ENCODE results near the gene CNDP2. TPM values are rescaled to one million over a fixed set of nuclear protein-coding genes. Genes with fewer than 3 reads are reported as not detected.

CNDP2 gene
- total RNA-seq, 1 donor from 2014 or later = 124 TPM

DNA sequence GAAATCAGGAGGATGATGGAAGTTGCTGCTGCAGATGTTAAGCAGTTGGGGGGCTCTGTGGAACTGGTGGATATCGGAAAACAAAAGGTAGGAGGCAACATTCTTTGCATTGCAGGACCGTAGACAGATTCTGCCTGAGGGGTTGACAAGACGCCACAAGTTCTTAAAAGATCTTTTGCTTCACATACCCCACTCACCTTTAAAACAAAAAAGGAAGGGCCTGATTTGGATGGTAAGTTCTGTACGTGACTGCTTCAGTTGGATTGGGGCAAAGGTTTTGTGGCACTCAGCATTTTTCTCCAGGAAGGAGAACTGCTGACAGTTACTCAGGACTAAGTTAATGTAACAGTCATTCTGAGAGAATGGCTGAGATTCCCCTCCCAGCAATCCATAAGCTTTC lies 5.2 kb downstream of the CNDP2 start:
- DNase-seq = no peak

- DNase-seq = no peak
Measured at GRCh38 chr18:74503137-74503536, 7.0 kb downstream of the CNDP2 start.

DNA sequence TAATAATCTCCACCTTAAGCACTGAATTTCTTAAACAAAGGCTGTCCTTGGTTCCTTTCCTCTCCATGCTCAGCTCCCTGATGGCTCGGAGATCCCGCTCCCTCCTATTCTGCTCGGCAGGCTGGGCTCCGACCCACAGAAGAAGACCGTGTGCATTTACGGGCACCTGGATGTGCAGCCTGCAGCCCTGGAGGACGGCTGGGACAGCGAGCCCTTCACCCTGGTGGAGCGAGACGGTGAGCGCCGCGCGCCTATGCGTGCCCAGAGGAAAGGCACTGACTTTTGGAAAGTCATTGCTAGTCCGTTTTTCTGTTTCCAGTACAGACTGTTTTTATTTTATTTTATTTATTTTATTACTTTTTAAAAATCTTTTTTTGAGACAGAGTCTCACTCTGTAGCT lies 9.6 kb downstream of the CNDP2 start:
- DNase-seq = no peak

DNA sequence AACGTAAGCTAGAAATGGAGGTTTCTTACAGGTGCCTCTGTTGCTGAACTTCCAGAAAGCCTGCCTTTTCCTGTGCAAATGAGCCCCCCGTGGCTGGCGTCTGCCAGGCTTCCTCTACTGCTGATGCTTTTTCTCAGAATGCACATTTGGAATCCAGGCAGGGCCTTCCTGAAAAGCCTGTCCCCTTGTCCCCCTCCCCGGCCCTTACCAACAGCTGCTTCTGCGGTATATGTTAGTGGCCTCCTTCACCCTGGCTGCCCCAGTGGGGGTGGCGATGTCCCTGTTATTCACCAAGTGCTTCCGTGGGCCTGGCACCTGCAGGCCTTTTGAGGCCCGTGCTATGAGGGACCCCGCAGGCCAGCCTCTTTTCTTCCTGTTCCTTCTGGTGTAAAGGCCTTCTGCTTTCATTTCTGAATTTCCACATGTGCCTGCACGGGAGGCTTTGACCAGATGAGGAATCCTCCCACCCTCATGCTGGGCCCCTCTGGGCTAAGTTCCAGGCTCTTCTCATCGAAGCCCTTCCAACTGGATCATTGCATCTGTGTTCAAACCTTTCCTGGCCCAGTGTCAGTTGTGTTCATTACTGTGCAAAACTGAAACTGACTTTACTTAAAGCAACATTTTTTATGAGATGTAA lies 10.4 kb downstream of the CNDP2 start:
- DNase-seq = no peak

DNA sequence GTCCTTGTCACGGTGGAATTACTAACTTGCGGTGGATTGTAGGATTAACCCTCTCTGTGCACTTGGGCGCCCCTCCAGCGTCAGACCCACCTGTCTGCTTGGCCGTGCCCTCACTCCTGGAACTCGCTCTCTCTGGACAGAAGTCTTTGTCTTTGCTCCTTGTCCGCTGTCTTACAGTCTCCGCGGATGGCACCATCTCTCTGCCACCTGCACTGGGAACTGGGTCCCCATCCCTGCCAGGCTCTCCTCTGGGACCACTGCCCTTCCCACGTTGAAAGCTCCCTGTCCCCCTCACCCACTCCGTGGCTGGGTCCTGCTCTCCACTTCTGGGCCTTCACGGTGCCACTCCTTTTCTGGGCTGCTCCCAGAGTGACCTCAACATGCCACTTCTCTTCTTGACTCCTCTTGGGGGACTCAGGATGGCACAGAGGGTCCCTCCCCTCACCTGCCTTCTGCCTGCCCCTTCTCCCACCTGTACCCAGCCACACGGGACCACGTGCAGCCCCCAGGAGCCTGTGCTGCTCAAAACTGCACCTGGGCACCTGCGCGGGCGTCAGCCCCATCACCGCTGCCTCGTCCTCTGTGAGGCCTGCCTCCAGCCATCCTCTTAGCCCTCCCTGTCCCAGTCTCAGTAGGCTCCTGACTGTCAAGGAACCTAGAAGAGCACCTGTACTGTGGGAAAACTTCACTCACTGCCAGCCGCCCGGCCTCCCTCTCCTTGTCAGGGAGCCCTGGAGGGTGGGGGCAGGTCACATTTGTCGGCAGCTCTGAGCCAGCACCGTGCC lies 11.1 kb downstream of the CNDP2 start:
- DNase-seq = no peak

GRCh38 chr18:74507927-74508326 lies 11.8 kb downstream of the CNDP2 start:
- no peak for DNase-seq

DNA sequence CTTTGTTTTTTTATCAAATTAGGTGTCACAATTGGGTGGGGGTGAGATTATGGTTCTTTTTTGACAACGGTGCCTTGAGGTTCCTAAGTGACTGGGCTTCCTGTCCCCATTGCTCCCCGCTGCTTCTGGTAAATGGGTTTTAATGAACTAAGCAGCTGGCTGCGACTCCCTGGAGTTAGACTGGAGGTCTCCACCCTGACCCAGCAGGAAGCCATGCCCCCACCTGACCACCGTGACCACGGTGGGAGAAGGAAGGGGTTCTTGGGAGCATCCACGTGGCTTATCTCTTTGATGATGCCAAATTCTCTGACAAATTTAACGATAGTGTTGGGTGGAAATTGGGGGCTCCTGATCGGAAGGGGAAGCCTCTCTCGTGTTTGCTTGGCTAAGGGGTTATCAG lies 12.2 kb downstream of the CNDP2 start:
- DNase-seq = no peak

DNA sequence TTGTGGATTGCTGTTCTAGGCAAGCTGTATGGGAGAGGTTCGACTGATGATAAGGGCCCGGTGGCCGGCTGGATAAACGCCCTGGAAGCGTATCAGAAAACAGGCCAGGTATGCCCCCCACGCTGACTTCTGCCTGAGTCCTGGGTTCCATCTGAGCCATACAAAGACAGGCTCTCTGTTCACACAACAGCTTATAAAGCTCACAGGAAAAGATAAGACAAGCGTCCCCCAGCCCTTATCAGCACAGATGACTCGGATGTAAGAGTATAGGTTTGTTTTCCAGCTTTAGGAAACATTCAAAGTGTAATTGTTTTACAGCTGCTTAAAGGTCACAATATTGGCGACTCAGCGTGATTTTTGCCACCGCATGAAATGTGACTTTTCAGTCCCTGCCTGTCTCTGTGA lies 12.7 kb downstream of the CNDP2 start:
- no peak for DNase-seq

GRCh38 chr18:74509856-74510769 lies 13.9 kb downstream of the CNDP2 start:
- DNase-seq = no peak

- DNase-seq = no peak
Measured at GRCh38 chr18:74510770-74511095, 14.6 kb downstream of the CNDP2 start.

- DNase-seq = no peak
Measured at GRCh38 chr18:74511823-74512222, 15.7 kb downstream of the CNDP2 start.

- DNase-seq = no peak
Measured at GRCh38 chr18:74512321-74513053, 16.3 kb downstream of the CNDP2 start.

GRCh38 chr18:74513149-74513882 lies 17.2 kb downstream of the CNDP2 start:
- DNase-seq = no peak

DNA sequence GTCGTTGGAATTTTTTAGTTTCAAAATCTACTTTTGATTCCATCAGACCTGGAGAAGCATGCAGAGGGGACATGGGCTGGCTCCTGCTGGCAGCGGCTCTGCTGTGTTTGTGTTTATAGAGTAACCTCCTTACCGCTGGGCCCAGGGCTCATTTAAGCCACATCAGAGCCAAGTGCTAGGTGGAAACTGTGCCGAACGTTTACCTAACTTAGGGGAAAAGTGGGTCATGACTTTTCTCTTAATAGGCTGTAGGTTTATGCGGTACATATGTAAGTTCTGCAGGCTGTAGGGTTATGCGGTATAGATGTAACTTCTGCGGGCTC lies 17.7 kb downstream of the CNDP2 start:
- no peak for DNase-seq

GRCh38 chr18:74514860-74515495 lies 18.8 kb downstream of the CNDP2 start:
- DNase-seq = no peak

DNA sequence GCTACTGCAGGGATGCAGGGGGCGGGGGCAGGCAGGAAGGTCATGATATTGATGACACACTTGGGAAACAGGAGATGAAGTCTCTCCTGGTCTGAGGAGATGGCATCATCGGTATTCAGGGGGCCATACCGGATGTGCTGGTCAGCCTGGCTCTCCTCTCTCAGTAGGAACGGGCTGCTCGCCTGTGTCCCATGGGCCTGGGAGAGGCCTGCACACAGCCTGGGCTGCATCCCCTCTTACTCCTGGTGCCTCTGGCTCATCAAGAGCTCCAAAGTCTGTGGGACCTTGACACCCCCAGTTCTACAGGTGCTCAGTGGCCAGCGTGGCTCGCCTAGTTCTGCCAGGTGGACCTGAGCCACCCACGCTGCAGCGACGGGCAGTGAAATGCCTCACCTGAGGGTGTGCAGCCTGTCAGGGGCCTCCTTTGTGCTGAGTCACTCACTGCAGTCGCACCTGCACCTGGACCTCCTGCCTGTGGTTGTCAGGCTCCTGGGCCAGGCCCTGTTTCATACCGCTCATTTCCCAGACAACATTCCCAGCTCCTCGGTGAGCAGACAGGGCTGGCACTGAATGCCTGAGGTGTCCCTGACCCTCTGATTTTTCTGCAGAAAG lies 19.6 kb downstream of the CNDP2 start:
- no peak for DNase-seq

DNA sequence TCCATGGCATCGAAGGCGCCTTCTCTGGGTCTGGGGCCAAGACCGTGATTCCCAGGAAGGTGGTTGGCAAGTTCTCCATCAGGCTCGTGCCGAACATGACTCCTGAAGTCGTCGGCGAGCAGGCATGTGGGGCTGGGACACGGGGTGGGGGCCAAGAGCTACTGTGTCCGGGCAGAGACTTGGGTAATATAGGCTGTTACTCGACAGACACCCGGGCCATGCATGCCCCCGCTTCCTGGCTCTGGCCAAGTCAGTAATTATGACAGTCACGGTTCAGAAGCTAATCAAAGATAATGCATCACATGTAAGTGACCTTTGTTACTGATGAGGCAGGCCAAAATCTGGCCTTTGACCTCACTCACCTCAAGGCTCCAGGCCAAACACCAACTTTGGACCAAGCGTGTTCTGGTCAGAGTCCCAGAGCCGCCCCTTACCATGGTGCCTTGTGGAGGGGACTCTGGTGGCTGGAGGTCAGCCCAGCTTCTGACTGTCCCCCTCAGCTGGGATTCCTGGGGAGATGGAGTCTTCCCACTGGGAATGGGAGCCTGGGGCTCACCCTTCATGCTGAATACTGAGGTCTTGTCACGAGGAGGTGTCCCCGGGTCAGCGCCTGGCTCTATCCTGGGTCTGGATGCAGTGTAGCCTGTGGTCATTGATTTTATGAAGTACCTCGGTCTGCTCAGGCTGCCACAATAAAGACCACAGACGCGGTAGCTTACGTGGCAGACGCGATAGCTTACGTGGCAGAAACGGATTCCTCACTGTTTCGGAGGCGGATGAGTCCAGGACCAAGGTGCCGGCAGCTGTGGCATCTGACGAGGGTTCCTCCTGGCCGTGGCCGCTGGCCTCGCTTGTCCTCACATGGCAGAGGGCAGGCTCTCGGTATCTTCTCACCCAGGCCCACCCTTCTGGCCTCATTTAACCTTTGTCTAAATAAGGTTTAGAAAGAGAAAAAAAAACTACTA lies 20.4 kb downstream of the CNDP2 start:
- no peak for DNase-seq

- no peak for DNase-seq
Measured at GRCh38 chr18:74517236-74517630, 21.1 kb downstream of the CNDP2 start.

GRCh38 chr18:74518456-74519295 lies 22.5 kb downstream of the CNDP2 start:
- DNase-seq = no peak

Data from dermis blood vessel endothelial cell (primary cell).